Measurements from ENCODE around the gene TLE3. TPM values are rescaled to one million over a fixed set of nuclear protein-coding genes. Genes with fewer than 3 reads are reported as not detected.
A peak's percentile ranks its signal among the peaks of the same experiment; 100 is the strongest.

Gene TLE3
- total and polyA plus RNA-seq, 11 donors, result 4.8 to 49.6 (median 16.4) TPM

DNA sequence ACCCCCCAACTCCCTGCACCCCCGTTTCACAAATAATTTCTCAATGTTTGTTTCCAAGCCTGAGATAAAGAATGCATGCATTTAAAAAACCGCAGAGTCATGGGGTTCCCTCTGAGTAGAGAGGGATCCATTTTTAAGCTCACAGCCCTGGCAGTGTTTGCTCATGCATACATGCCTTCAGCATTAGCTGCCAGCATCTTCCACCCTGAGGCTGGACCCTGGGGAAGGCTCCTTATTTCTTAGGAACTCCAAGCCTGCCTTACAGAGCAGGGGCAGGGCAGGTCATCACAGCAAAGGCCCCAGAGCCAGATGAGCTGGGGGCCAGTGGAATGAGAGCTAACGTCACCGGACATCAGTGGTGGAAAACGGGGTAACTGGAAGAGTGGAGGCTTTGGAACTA is 31.3 kb downstream of the TLE3 start:
- no peak overlapping the region for H3K27ac ChIP-seq
- 84 to 95% (median 93%) methylated on average over 5 of the region's 5 CpGs for WGBS, 4 donors
- no peak for TF ChIP-seq POLR2A (IDR thresholded peaks at IDR 0.05)
- TF ChIP-seq, protein P1, sequence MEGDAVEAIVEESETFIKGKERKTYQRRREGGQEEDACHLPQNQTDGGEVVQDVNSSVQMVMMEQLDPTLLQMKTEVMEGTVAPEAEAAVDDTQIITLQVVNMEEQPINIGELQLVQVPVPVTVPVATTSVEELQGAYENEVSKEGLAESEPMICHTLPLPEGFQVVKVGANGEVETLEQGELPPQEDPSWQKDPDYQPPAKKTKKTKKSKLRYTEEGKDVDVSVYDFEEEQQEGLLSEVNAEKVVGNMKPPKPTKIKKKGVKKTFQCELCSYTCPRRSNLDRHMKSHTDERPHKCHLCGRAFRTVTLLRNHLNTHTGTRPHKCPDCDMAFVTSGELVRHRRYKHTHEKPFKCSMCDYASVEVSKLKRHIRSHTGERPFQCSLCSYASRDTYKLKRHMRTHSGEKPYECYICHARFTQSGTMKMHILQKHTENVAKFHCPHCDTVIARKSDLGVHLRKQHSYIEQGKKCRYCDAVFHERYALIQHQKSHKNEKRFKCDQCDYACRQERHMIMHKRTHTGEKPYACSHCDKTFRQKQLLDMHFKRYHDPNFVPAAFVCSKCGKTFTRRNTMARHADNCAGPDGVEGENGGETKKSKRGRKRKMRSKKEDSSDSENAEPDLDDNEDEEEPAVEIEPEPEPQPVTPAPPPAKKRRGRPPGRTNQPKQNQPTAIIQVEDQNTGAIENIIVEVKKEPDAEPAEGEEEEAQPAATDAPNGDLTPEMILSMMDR (IDR thresholded peaks at IDR 0.05), result no peak
- no peak overlapping the region for H3K4me3 ChIP-seq
- intact Hi-C loops (cut with DNase I), result no loop called here
- DNase-seq, result peak in 1 of 5 donors; percentile 25
- H3K9me3 ChIP-seq, result no peaks in the 10 kb centered on the region
- ATAC-seq, result no peak
- peaks cover 0 to 49% (median 17%) of the 10 kb centered on the region in 12 donors for H3K4me1 ChIP-seq
- no peaks in the 10 kb centered on the region for H3K27me3 ChIP-seq
- peaks cover 0 to 97% (median 47%) of the 10 kb centered on the region in 9 donors for H3K36me3 ChIP-seq

DNA sequence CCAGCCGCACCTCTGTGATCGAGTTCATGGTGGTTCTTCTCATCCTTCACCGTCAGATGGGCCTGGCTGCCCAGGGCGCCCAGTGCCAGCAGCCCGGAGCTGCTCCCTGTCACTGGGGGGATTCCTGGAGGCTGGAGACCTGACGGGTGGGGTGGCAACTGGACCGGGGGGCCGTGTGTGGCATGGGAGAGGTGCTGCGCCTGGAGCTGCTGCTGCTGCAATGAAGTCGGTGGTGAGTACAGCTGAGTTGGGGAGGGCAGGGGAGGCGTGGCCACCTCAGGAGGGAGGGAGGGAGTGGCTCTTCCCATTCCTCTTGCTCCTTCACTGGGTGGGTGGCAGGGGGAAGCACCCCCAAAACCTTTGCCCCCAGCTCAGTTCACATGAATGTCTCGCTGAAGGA is 31.7 kb downstream of the TLE3 start:
- DNase-seq (no peak), ATAC-seq (no peak)
- no peak overlapping the region for H3K4me3 ChIP-seq
- no peak overlapping the region for H3K27ac ChIP-seq
- WGBS, 4 donors, result 95 to 98% (median 96%) methylated on average over 10 to 12 of the region's 12 CpGs
- TF ChIP-seq, protein P1 (IDR thresholded peaks at IDR 0.05), result no peak
- TF ChIP-seq POLR2A (IDR thresholded peaks at IDR 0.05), result no peak
- H3K4me1 ChIP-seq, result peaks cover 0 to 49% (median 17%) of the 10 kb centered on the region in 12 donors
- intact Hi-C loops (cut with DNase I), result no loop called here
- no peaks in the 10 kb centered on the region for H3K9me3 ChIP-seq
- H3K36me3 ChIP-seq, result peaks cover 0 to 97% (median 44%) of the 10 kb centered on the region in 9 donors
- no peaks in the 10 kb centered on the region for H3K27me3 ChIP-seq

DNA sequence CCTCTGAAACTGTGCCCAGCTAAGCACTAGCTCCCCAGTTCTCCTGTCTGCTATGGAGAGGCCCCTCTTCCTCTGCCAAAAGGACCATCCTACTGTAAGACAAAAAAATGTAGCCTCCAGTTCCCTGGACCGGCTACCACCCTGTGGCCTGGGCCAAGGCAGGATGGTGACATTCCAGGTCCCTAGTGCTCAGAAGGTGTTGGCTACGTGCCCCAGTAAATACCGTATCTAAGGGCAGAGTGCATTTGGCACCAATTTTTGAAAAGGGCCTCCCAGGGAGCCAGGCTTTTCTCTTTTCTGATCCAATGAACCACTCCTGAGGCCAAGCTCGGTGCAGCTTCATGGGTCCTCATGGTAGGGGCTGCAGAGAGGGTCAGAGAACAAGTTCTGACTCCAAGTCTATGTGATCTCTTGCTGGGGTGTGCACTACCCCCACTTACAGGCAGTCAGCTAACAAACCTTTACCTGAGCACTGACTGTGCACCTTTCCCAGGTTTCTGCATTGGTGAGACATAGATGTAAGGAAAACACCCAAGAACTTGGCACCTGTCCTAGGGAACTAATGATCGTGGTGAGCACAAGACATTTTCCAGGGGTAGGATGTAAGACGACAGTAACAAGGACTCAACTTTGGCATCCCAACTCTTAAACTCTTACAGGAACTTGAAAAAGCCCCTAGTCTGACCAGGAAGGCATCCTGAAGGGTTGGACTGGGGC is 32.6 kb downstream of the TLE3 start:
- ATAC-seq (no peak), DNase-seq (peak in 1 of 5 donors; percentile 18)
- no peak for TF ChIP-seq POLR2A (IDR thresholded peaks at IDR 0.05)
- TF ChIP-seq, protein P1 (IDR thresholded peaks at IDR 0.05), result no peak
- Histone ChIP-seq H3K27ac (peak overlapping the region in 1 of 12 donors; percentile 52), H3K4me1 (peaks cover 0 to 45% (median 16%) of the 10 kb centered on the region in 12 donors), H3K4me3 (no peak overlapping the region), H3K36me3 (peaks cover 0 to 97% (median 40%) of the 10 kb centered on the region in 9 donors), H3K9me3 (no peaks in the 10 kb centered on the region), H3K27me3 (no peaks in the 10 kb centered on the region)
- intact Hi-C loops (cut with DNase I), result no loop called here
- 71 to 78% (median 75%) methylated on average over 6 of the region's 6 CpGs for WGBS, 4 donors

DNA sequence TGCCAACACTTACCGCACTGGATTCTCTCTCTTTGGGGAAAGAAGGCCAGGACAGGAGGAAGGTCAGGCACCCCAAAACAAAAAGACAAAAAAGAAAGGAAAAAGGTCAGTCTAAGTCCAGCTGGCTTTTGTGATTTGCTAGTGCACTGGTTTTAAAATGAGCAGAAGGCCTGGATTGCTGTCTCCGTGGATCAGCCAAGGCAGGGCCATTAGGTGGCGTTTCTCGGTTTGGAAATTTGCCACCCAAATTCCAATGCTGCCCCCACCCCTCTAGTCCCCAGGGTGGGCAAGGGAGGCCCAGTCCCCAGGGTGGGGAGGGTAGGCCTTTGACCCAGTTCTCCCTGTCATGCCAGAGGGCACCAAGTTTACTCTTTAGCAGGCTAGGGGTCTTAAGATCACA is 33.3 kb downstream of the TLE3 start:
- ATAC-seq, result no peak
- no peaks in the 10 kb centered on the region for H3K27me3 ChIP-seq
- H3K4me3 ChIP-seq, result no peak overlapping the region
- H3K27ac ChIP-seq, result peak overlapping the region in 1 of 12 donors; percentile 52
- WGBS, 4 donors, result 86 to 95% (median 92%) methylated on average over 4 of the region's 4 CpGs
- no peaks in the 10 kb centered on the region for H3K9me3 ChIP-seq
- DNase-seq, result no peak
- intact Hi-C loops (cut with DNase I), result no loop called here
- peaks cover 0 to 40% (median 13%) of the 10 kb centered on the region in 12 donors for H3K4me1 ChIP-seq
- H3K36me3 ChIP-seq, result peaks cover 0 to 97% (median 43%) of the 10 kb centered on the region in 9 donors
- TF ChIP-seq POLR2A (IDR thresholded peaks at IDR 0.05), result no peak
- TF ChIP-seq, protein P1 (IDR thresholded peaks at IDR 0.05), result no peak
